Esophagus muscularis mucosa (tissue), 4 donors: ENCODE measurements around the gene S100G. TPM values are rescaled to one million over a fixed set of nuclear protein-coding genes. Genes with fewer than 3 reads are reported as not detected.

Experiments
- DNase-seq: peaks from one replicate; pipeline ENCODE4 v3.0.0-alpha.2; 2017; ENCODE audit errors: extremely low spot score
- H3K27ac ChIP-seq, 4 donors: fragments of 200-600 bp; sonication (generic); replicated peaks in 1 of 4; 1 replicate in 3 of 4; 2 replicates in 1 of 4; pipeline ENCODE4 v1.5.1; 2016 to 2019; ENCODE audit warnings: mild to moderate bottlenecking in 1 of 4
- H3K27me3 ChIP-seq, 4 donors: fragments of 200-600 bp; sonication (generic); one replicate each; pipeline versions ENCODE4 v1.5.1 to v1.6.0; 2016 to 2019
- H3K36me3 ChIP-seq, 4 donors: fragments of 200-600 bp; sonication (generic); one replicate each; pipeline ENCODE4 v1.5.1; 2016 to 2019
- H3K4me1 ChIP-seq, 4 donors: fragments of 200-600 bp; sonication (generic); one replicate each; pipeline ENCODE4 v1.5.1; 2016 to 2019
- H3K4me3 ChIP-seq, 4 donors: fragments of 200-600 bp; sonication (generic); 1 replicate in 2 of 4; 2 replicates in 2 of 4; pipeline ENCODE4 v1.5.1; 2016 to 2019; ENCODE audit warnings: mild to moderate bottlenecking in 4 of 4, moderate library complexity in 1 of 4
- H3K9me3 ChIP-seq, 4 donors: fragments of 200-600 bp; sonication (generic); 1 replicate in 3 of 4; 2 replicates in 1 of 4; pipeline ENCODE4 v1.5.1; 2016 to 2019
- EP300 ChIP-seq: sonication (generic); formaldehyde crosslinking; IDR thresholded peaks from one replicate; pipeline ENCODE4 v1.6.1; 2017; ENCODE audit warnings: antibody characterized with exemption
- POLR2A ChIP-seq: fragments of 450-650 bp; IDR thresholded peaks from one replicate; pipeline ENCODE4 v1.6.1; 2017; ENCODE audit warnings: antibody characterized with exemption, moderate library complexity, mild to moderate bottlenecking, low read depth
- POLR2AphosphoS5 ChIP-seq, 2 donors: sonication (generic); formaldehyde crosslinking; IDR thresholded peaks; one replicate each; pipeline ENCODE4 v1.6.1; 2017; ENCODE audit warnings: antibody characterized with exemption in 2 of 2
- WGBS: methylation state at CpG from one replicate; pipeline ENCODE4 v1.1.5; 2018; 5-methylcytosine and 5-hydroxymethylcytosine counted together
- intact Hi-C: fragments of 100-400 bp; cut with DNase I; formaldehyde crosslinking; loops from one replicate; pipeline ENCODE4 v1.15.1; 2023
- total RNA-seq, 4 donors: library from RNA; depleted of rRNA; stranded (reverse); fragments of >200 nt; gene quantifications; one replicate each; pipeline versions ENCODE4 v1.1.0 to v1.2.1, GENCODE V29; 2016
- TF ChIP-seq, protein P1 (sequence below), 3 experiments: fragments of 200-600 bp in 2 of 3; fragments of 450-650 bp in 1 of 3; sonication (generic) in 2 of 3; IDR thresholded peaks; one replicate each; pipeline ENCODE4 v1.5.1; 2017 to 2019; ENCODE audit warnings: antibody characterized with exemption in 3 of 3, mild to moderate bottlenecking in 2 of 3, moderate library complexity in 1 of 3

Gene S100G
- total RNA-seq, 4 donors from 2014 or later = not detected

DNA sequence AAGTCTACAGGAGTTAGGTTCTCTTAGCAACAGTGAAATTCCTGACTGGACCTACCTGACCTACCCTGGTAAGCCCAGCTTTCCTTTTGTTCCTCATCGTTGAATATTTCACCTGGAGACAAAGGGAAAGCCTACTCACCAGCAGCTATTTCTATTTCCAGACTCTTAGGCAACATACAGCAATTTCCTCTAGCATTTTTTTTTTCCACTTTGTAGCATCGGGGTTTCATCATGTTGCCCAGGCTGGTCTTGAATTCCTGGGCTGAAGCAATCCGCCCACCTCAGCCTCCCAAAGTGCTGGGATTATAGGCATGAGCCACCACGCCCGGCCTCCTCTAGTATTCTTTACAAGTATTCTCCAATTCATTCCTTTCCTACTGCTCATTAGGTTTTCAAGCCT, 6.8 kb upstream of the S100G start:
- no peak for TF ChIP-seq EP300
- TF ChIP-seq POLR2A = no peak
- no peak for TF ChIP-seq POLR2AphosphoS5 (IDR thresholded peaks at IDR 0.05)
- TF ChIP-seq, protein P1, sequence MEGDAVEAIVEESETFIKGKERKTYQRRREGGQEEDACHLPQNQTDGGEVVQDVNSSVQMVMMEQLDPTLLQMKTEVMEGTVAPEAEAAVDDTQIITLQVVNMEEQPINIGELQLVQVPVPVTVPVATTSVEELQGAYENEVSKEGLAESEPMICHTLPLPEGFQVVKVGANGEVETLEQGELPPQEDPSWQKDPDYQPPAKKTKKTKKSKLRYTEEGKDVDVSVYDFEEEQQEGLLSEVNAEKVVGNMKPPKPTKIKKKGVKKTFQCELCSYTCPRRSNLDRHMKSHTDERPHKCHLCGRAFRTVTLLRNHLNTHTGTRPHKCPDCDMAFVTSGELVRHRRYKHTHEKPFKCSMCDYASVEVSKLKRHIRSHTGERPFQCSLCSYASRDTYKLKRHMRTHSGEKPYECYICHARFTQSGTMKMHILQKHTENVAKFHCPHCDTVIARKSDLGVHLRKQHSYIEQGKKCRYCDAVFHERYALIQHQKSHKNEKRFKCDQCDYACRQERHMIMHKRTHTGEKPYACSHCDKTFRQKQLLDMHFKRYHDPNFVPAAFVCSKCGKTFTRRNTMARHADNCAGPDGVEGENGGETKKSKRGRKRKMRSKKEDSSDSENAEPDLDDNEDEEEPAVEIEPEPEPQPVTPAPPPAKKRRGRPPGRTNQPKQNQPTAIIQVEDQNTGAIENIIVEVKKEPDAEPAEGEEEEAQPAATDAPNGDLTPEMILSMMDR (IDR thresholded peaks at IDR 0.05) = no peak
- peaks cover 0 to 12% (median 2%) of the 10 kb centered on the region in 4 donors for H3K36me3 ChIP-seq
- H3K4me3 ChIP-seq = no peak overlapping the region
- DNase-seq = no peak
- no peak overlapping the region for H3K27ac ChIP-seq
- H3K27me3 ChIP-seq = no peaks in the 10 kb centered on the region
- intact Hi-C loops = no loop called here
- H3K4me1 ChIP-seq = no peaks in the 10 kb centered on the region
- 87% methylated on average over 5 of the region's 5 CpGs for WGBS
- H3K9me3 ChIP-seq = no peaks in the 10 kb centered on the region

DNA sequence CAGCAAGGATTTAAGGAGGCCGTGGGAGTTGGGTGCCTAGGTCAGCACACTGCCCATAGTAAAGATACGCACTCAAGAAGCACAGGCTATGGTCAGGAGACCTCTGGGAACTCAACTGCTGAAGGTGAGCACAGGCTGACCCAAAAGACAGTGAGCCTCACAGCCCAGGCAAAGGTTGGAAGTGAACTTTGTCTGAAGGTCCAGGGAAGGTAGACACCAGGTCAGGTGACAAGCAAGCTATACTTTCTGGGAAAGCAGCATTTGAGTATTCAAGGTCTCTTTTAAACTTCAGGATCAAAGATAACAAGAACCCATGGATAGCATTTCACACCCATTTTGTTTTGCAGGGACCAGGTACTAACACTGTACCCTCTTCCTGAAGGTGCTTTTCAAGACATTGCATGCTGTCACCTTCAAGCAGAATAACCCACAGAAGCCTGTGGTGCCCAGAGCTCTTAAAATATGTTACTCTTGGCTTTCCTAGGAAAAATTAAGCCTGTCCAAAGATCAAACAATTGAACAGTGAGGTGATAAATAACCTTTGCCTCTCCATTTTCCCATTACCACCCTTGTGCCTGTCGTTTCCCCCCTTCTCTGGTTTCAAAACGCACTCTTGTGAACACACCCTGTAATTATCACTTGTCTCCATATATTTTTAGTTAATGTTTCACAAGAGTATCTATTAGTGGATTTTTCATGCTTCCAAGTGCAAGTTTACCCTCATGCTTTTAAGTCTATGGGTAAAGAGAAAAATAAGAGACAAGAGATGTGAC, 3.4 kb upstream of the S100G start:
- Histone ChIP-seq H3K9me3 (no peaks in the 10 kb centered on the region), H3K27me3 (no peaks in the 10 kb centered on the region), H3K4me1 (no peaks in the 10 kb centered on the region), H3K4me3 (no peak overlapping the region), H3K27ac (no peak overlapping the region), H3K36me3 (peaks cover 0 to 5% (median 0%) of the 10 kb centered on the region in 4 donors)
- intact Hi-C loops = no loop called here
- WGBS = 91% methylated on average over 4 of the region's 4 CpGs
- DNase-seq = no peak
- TF ChIP-seq POLR2AphosphoS5 (IDR thresholded peaks at IDR 0.05) (no peak), POLR2A (no peak), EP300 (no peak)
- TF ChIP-seq, protein P1 (IDR thresholded peaks at IDR 0.05) = no peak

GRCh38 chrX:16651391-16652024, 1.6 kb downstream of the S100G start:
- H3K4me3 ChIP-seq = no peak overlapping the region
- H3K36me3 ChIP-seq = no peaks in the 10 kb centered on the region
- TF ChIP-seq POLR2AphosphoS5 (IDR thresholded peaks at IDR 0.05) = no peak
- TF ChIP-seq, protein P1 (IDR thresholded peaks at IDR 0.05) = no peak
- no peak for TF ChIP-seq EP300
- no peak for TF ChIP-seq POLR2A
- no peaks in the 10 kb centered on the region for H3K9me3 ChIP-seq
- H3K27ac ChIP-seq = no peak overlapping the region
- intact Hi-C loops = no loop called here
- H3K27me3 ChIP-seq = no peaks in the 10 kb centered on the region
- H3K4me1 ChIP-seq = no peaks in the 10 kb centered on the region
- WGBS = 62% methylated on average over 4 of the region's 4 CpGs
- no peak for DNase-seq

DNA sequence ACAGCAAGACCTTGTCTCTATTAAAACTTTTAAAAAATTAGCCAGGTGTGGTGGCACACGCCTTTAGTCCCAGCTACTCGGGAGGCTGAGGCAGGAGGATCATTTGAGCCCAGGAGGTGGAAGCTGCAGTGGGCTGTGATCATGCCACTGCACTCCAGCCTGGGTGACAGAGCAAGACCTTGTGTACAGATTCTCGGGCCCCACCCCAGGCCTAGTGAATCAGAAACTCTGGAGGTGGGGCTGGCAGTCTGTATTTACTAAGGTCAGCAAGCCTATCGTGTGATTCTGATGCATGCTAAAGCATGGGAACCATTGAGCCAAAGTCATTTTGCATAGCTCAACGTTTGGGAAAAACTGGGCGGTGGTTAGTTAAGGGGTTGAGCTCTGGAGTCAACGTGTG, 3.5 kb downstream of the S100G start:
- 72% methylated on average over 7 of the region's 7 CpGs for WGBS
- no peak overlapping the region for H3K27ac ChIP-seq
- H3K27me3 ChIP-seq = no peaks in the 10 kb centered on the region
- H3K4me3 ChIP-seq = no peak overlapping the region
- no peak for DNase-seq
- H3K4me1 ChIP-seq = no peaks in the 10 kb centered on the region
- H3K36me3 ChIP-seq = no peaks in the 10 kb centered on the region
- intact Hi-C loops = no loop called here
- no peaks in the 10 kb centered on the region for H3K9me3 ChIP-seq
- TF ChIP-seq, protein P1 (IDR thresholded peaks at IDR 0.05) = no peak
- no peak for TF ChIP-seq POLR2A
- TF ChIP-seq POLR2AphosphoS5 (IDR thresholded peaks at IDR 0.05) = no peak
